K562 (cell line): ENCODE measurements around the gene ATAD3C. TPM values are rescaled to one million over a fixed set of nuclear protein-coding genes. Genes with fewer than 3 reads are reported as not detected.

Experiments used
- ATAC-seq: fragments of 200-7000 bp; cut with Tn5 transposase; 3 replicates; pipeline ENCODE4 v1.9.1; 2020; ENCODE audit warnings: moderate library complexity
- BruUV-seq: library from RNA; stranded (reverse); fragments of 400-500 nt; replicated peaks from 2 replicates; lab custom pipeline; 2021; lab: Mats Ljungman, UMichigan
- CTCF ChIA-PET: fragments of 300-600 bp; formaldehyde crosslinking; extraction: SDS; loops from one replicate; lab custom pipeline; 2021; ENCODE audit warnings: low intra/inter-chr PET ratio; lab: Yijun Ruan, JAX
- POLR2A ChIA-PET: fragments of 300-600, 350-650 bp; sonication (Branson Sonifier 250); formaldehyde crosslinking; extraction: SDS; loops from one replicate; lab custom pipeline; 2021; ENCODE audit warnings: antibody characterized with exemption, inconsistent platforms; lab: Yijun Ruan, JAX
- DNase-seq, 4 experiments: peaks; one replicate each; pipeline versions ENCODE4 v3.0.0 to v3.0.0-alpha.2; 2011 to 2018; ENCODE audit warnings: low spot score in 3 of 4, mixed read lengths in 3 of 4; ENCODE audit errors: extremely low read depth in 1 of 4
- FAIRE-seq: peaks from 2 replicates; lab custom pipeline; 2011; peaks lifted over from hg19 to GRCh38; lab: Jason Lieb, UNC
- H2AFZ ChIP-seq: 2 replicates; pipeline ENCODE4 v1.6.0; 2011; ENCODE audit warnings: low read depth, low read length, control low read depth, inconsistent platforms
- H3K27ac ChIP-seq: fragments of 200-600 bp; 3 replicates; pipeline ENCODE4 v1.8.0; 2011; ENCODE audit warnings: low read depth, mild to moderate bottlenecking, control low read depth, inconsistent platforms, low read length, moderate library complexity, mixed read lengths; ENCODE audit errors: extremely low read depth
- H3K27me3 ChIP-seq, 2 experiments: fragments of 300-600 bp in 1 of 2; 2 replicates in 1 of 2; 3 replicates in 1 of 2; pipeline versions ENCODE4 v1.6.0 to v1.8.0; 2011; ENCODE audit warnings: inconsistent platforms in 2 of 2, low read length in 2 of 2, mild to moderate bottlenecking in 1 of 2, mixed read lengths in 1 of 2, moderate library complexity in 1 of 2; ENCODE audit not compliant: control insufficient read depth in 2 of 2, insufficient read depth in 2 of 2
- H3K36me3 ChIP-seq: fragments of 300-600 bp; 3 replicates; pipeline ENCODE4 v1.8.0; 2011; ENCODE audit warnings: mild to moderate bottlenecking, low read length, inconsistent platforms; ENCODE audit not compliant: control insufficient read depth, insufficient read depth
- H3K4me1 ChIP-seq, 2 experiments: fragments of 200-600 bp in 1 of 2; replicated peaks in 1 of 2; 2 replicates in 1 of 2; 3 replicates in 1 of 2; pipeline versions ENCODE4 v1.5.1 to v1.8.0; 2011; ENCODE audit warnings: inconsistent platforms in 2 of 2, low read length in 2 of 2, mild to moderate bottlenecking in 1 of 2, mixed read lengths in 1 of 2, moderate library complexity in 1 of 2; ENCODE audit not compliant: control insufficient read depth in 2 of 2, insufficient read depth in 2 of 2
- H3K4me2 ChIP-seq: 2 replicates; pipeline ENCODE4 v1.6.1; 2011; ENCODE audit warnings: low read length, control low read depth, inconsistent platforms, mixed read lengths; ENCODE audit not compliant: insufficient read depth
- H3K4me3 ChIP-seq: fragments of 200-600 bp; sonication (generic), shearing (Covaris generic); 2 replicates; pipeline ENCODE4 v1.5.1; 2016; ENCODE audit warnings: control low read depth, inconsistent platforms
- H3K79me2 ChIP-seq: fragments of 200-600 bp; 3 replicates; pipeline ENCODE4 v1.8.0; 2011; ENCODE audit warnings: low read length, inconsistent platforms; ENCODE audit not compliant: control insufficient read depth, insufficient read depth
- H3K9ac ChIP-seq, 2 experiments: 2 replicates each; pipeline versions ENCODE4 v1.6.0 to v1.6.1; 2011; ENCODE audit warnings: low read depth in 2 of 2, low read length in 2 of 2, control low read depth in 1 of 2, inconsistent platforms in 1 of 2, mild to moderate bottlenecking in 1 of 2, mixed read lengths in 1 of 2; ENCODE audit not compliant: insufficient read depth in 1 of 2
- H3K9me1 ChIP-seq: one replicate; pipeline ENCODE4 v1.6.0; 2011; ENCODE audit warnings: inconsistent platforms, mild to moderate bottlenecking, low read length, moderate library complexity; ENCODE audit not compliant: control insufficient read depth, insufficient read depth
- H3K9me3 ChIP-seq: replicated peaks from 2 replicates; pipeline ENCODE4 v1.5.1; 2011; ENCODE audit warnings: low read depth, low read length, inconsistent platforms; ENCODE audit not compliant: control insufficient read depth, insufficient read depth
- H4K20me1 ChIP-seq: replicated peaks from 2 replicates; pipeline ENCODE4 v1.6.1; 2011; ENCODE audit warnings: low read length, inconsistent platforms, mixed read lengths; ENCODE audit not compliant: control insufficient read depth, insufficient read depth
- C11orf30 ChIP-seq: fragments of 450-650 bp; IDR thresholded peaks from 2 replicates; pipeline ENCODE4 v1.6.1; 2016; ENCODE audit warnings: low read depth, mild to moderate bottlenecking
- EP300 ChIP-seq: IDR thresholded peaks from 2 replicates; pipeline ENCODE4 v1.6.1; 2012; ENCODE audit warnings: low read length, improper control_type of control experiment
- KLF6 ChIP-seq: fragments of 250-450 bp; sonication (Bioruptor Pico); IDR thresholded peaks from 2 replicates; pipeline ENCODE4 v1.4.0; 2020; ENCODE audit warnings: mild to moderate bottlenecking, moderate library complexity, borderline replicate concordance
- MAFG ChIP-seq: fragments of 450-650 bp; conservative IDR thresholded peaks from 2 replicates; pipeline ENCODE4 v1.6.1; 2016; ENCODE audit warnings: missing genetic modification characterization, missing compliant biosample characterization
- NFYB ChIP-seq: IDR thresholded peaks from 2 replicates; pipeline ENCODE4 v1.6.1; 2011; ENCODE audit warnings: mild to moderate bottlenecking, moderate library complexity; ENCODE audit not compliant: insufficient read length; ENCODE audit errors: extremely low read depth
- NR1H2 ChIP-seq: sonication (generic); formaldehyde crosslinking; IDR thresholded peaks from 2 replicates; pipeline ENCODE4 v1.4.0; 2020; ENCODE audit warnings: mild to moderate bottlenecking, missing genetic modification reagents
- NR2C2 ChIP-seq, 2 experiments: fragments of 200-800 bp in 1 of 2; sonication (Bioruptor generic) in 1 of 2; sonication (generic) in 1 of 2; formaldehyde crosslinking in 1 of 2; IDR thresholded peaks; 2 replicates each; pipeline versions ENCODE4 v1.6.1 to v1.8.0; 2016 to 2022; ENCODE audit warnings: mild to moderate bottlenecking in 1 of 2, missing compliant biosample characterization in 1 of 2, missing genetic modification characterization in 1 of 2, missing genetic modification reagents in 1 of 2
- NR3C1 ChIP-seq: sonication (generic); formaldehyde crosslinking; IDR thresholded peaks from 2 replicates; pipeline ENCODE4 v1.8.1; 2022; ENCODE audit warnings: missing genetic modification reagents
- POLR2A ChIP-seq: fragments of 450-650 bp; conservative IDR thresholded peaks from 2 replicates; pipeline ENCODE4 v1.6.1; 2016
- RFX5 ChIP-seq: IDR thresholded peaks from 2 replicates; pipeline ENCODE4 v1.6.1; 2011; ENCODE audit warnings: low read depth, mild to moderate bottlenecking, improper control_type of control experiment, low read length
- SUPT5H ChIP-seq: fragments of 450-650 bp; IDR thresholded peaks from 2 replicates; pipeline ENCODE4 v1.6.1; 2016
- ZBTB1 ChIP-seq: sonication (generic); formaldehyde crosslinking; IDR thresholded peaks from 2 replicates; pipeline ENCODE4 v1.8.1; 2023; ENCODE audit warnings: missing genetic modification reagents, low read depth, mild to moderate bottlenecking, borderline replicate concordance
- ZNF197 ChIP-seq: fragments of 200-800 bp; sonication (Bioruptor generic); IDR thresholded peaks from 2 replicates; pipeline ENCODE4 v1.6.1; 2016; ENCODE audit warnings: low read depth, missing genetic modification characterization, missing compliant biosample characterization
- ZNF316 ChIP-seq: fragments of 450-650 bp; IDR thresholded peaks from 2 replicates; pipeline ENCODE4 v1.6.1; 2016
- ZNF75A ChIP-seq: fragments of 450-650 bp; formaldehyde crosslinking; IDR thresholded peaks from 2 replicates; pipeline ENCODE4 v1.4.0; 2020; ENCODE audit warnings: mild to moderate bottlenecking
- ZNF76 ChIP-seq: fragments of 250-450 bp; sonication (Bioruptor Pico); IDR thresholded peaks from 2 replicates; pipeline ENCODE4 v1.4.0; 2020; ENCODE audit warnings: mild to moderate bottlenecking, moderate library complexity, borderline replicate concordance
- WGBS: fragments of 100-300 bp; shearing (Covaris generic); methylation state at CpG from one replicate; pipeline ENCODE4 v1.1.6; 2016; ENCODE audit warnings: low coverage, mixed read lengths; ENCODE audit not compliant: insufficient coverage; ENCODE audit errors: missing lambda C conversion rate; 5-methylcytosine and 5-hydroxymethylcytosine counted together
- in situ Hi-C: fragments of 300-500 bp; cut with MboI; formaldehyde crosslinking; loops from 4 replicates; pipeline ENCODE4 v1.15.0; 2018; ENCODE audit warnings: inconsistent platforms, mixed read lengths
- intact Hi-C: fragments of 100-400 bp; cut with micrococcal nuclease; formaldehyde crosslinking; loops from 2 replicates; pipeline ENCODE4 v1.14.2; 2022
- polyA plus RNA-seq, 8 experiments: library from polyadenylated mRNA; depleted of rRNA in 4 of 8; stranded (reverse) in 5 of 8; unstranded in 3 of 8; fragments of >200 nt; fragmentation: Nextera tagmentation in 2 of 8; fragmentation: Illumina TruSeq in 1 of 8; extraction: Ambion mirVana in 2 of 8; extraction: Trizol in 1 of 8; gene quantifications; 2 replicates each; pipeline versions ENCODE4 v1.2.1 to v1.2.3, GENCODE V29; 2011 to 2014; ENCODE audit warnings: inconsistent platforms in 1 of 8, missing spikeins in 1 of 8
- total RNA-seq, 7 experiments: library from RNA; depleted of rRNA in 6 of 7; stranded (reverse); fragments of >200 nt in 6 of 7; fragmentation: Illumina TruSeq in 2 of 7; extraction: Trizol in 2 of 7; gene quantifications; 2 replicates each; pipeline versions ENCODE4 v1.2.1 to v1.2.3, GENCODE V29; 2011 to 2021; ENCODE audit warnings: low replicate concordance in 1 of 7
- TF ChIP-seq, protein P1 (sequence below): sonication (generic); formaldehyde crosslinking; IDR thresholded peaks from 2 replicates; pipeline ENCODE4 v1.8.1; 2023; ENCODE audit warnings: mild to moderate bottlenecking, missing genetic modification reagents
- TF ChIP-seq, protein P2 (sequence below), 2 experiments: fragments of 450-650 bp; conservative IDR thresholded peaks; 2 replicates each; pipeline ENCODE4 v1.6.1; 2017; ENCODE audit warnings: mild to moderate bottlenecking in 2 of 2, moderate library complexity in 2 of 2
- TF ChIP-seq, protein P3 (sequence below): sonication (generic); formaldehyde crosslinking; IDR thresholded peaks from 2 replicates; pipeline ENCODE4 v1.8.0; 2022; ENCODE audit warnings: mild to moderate bottlenecking, missing genetic modification reagents, borderline replicate concordance

ATAD3C gene
- total and polyA plus RNA-seq, 9 of the 15 experiments (the other 6 are each of a cell fraction or from before 2014, with no cell fraction given): 0.03 to 0.18 TPM; not detected in 7

DNA sequence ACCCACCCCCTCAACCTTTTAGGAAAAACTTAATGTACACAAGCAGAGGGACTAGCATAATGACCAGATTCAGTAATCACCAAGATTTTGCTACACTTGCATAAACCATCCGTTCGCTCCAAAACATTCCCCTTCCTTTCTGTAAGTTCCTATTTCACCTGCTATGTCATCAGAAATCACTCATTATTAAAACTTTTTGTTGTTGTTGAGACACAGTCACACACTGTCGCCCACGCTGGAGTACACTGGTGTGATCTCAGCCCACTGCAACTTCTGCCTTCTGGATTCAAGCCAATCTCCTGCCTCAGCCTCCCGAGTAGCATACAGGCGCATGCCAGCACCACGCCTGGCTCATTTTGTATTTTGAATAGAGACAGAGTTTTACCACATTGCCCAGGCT, 45.8 kb upstream of the ATAD3C start:
- intact Hi-C loops: no loop called here
- H3K4me3 ChIP-seq: no peak overlapping the region
- DNase-seq (no peak), ATAC-seq (no peak), FAIRE-seq (no peak)
- H3K4me1 ChIP-seq: peaks cover 23 to 68% of the 10 kb centered on the region in 2 experiments
- no peaks in the 10 kb centered on the region; the same call in 1 of the 2 replicates for H3K9me3 ChIP-seq
- H3K9ac ChIP-seq: no peak overlapping the region
- no TSS peak for BruUV-seq
- POLR2A ChIA-PET: interaction anchor here (1.4 kb wide), 1 partner anchor 12 kb away, joined by 3 read pairs; no protein-coding TSS in a partner anchor
- peaks cover 69% of the 10 kb centered on the region for H3K36me3 ChIP-seq
- peaks cover 14% of the 10 kb centered on the region for H4K20me1 ChIP-seq
- no peak overlapping the region for H2AFZ ChIP-seq
- H3K79me2 ChIP-seq: peaks cover 84% of the 10 kb centered on the region
- no peak overlapping the region for H3K27ac ChIP-seq
- CTCF ChIA-PET: no interaction called here
- no peak overlapping the region for H3K4me2 ChIP-seq
- no peaks in the 10 kb centered on the region for H3K27me3 ChIP-seq
- in situ Hi-C loops: no loop called here
- peaks cover 8% of the 10 kb centered on the region for H3K9me1 ChIP-seq
- WGBS: 92% methylated on average over 7 of the region's 7 CpGs
- TF ChIP-seq C11orf30 (peak; percentile 45; the same call in 1 of the 2 replicates), ZNF75A (CRISPR knock-in tag) (no peak), ZNF316 (peak; percentile 78), EP300 (no peak), ZBTB1 (CRISPR knock-in tag) (no peak), NR2C2 (CRISPR knock-in tag; IDR thresholded peaks at IDR 0.05) (no peak), NR2C2 (tag; IDR thresholded peaks at IDR 0.05) (no peak), ZNF197 (no peak), ZNF76 (no peak), RFX5 (no peak), NR1H2 (CRISPR knock-in tag) (no peak), KLF6 (CRISPR knock-in tag) (no peak), NR3C1 (CRISPR knock-in tag) (no peak), NFYB (no peak), SUPT5H (0 out of 2 replicates have a peak, but pooled peaks have one; percentile 39), MAFG (tag) (peak; percentile 21; the same call in 1 of the 2 replicates), POLR2A (peak; percentile 48)
- TF ChIP-seq, protein P1, sequence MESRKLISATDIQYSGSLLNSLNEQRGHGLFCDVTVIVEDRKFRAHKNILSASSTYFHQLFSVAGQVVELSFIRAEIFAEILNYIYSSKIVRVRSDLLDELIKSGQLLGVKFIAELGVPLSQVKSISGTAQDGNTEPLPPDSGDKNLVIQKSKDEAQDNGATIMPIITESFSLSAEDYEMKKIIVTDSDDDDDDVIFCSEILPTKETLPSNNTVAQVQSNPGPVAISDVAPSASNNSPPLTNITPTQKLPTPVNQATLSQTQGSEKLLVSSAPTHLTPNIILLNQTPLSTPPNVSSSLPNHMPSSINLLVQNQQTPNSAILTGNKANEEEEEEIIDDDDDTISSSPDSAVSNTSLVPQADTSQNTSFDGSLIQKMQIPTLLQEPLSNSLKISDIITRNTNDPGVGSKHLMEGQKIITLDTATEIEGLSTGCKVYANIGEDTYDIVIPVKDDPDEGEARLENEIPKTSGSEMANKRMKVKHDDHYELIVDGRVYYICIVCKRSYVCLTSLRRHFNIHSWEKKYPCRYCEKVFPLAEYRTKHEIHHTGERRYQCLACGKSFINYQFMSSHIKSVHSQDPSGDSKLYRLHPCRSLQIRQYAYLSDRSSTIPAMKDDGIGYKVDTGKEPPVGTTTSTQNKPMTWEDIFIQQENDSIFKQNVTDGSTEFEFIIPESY (CRISPR knock-in tag): no peak
- TF ChIP-seq, protein P2, sequence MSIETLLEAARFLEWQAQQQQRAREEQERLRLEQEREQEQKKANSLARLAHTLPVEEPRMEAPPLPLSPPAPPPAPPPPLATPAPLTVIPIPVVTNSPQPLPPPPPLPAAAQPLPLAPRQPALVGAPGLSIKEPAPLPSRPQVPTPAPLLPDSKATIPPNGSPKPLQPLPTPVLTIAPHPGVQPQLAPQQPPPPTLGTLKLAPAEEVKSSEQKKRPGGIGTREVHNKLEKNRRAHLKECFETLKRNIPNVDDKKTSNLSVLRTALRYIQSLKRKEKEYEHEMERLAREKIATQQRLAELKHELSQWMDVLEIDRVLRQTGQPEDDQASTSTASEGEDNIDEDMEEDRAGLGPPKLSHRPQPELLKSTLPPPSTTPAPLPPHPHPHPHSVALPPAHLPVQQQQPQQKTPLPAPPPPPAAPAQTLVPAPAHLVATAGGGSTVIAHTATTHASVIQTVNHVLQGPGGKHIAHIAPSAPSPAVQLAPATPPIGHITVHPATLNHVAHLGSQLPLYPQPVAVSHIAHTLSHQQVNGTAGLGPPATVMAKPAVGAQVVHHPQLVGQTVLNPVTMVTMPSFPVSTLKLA (conservative IDR thresholded peaks at IDR 0.05): no peak
- TF ChIP-seq, protein P3, sequence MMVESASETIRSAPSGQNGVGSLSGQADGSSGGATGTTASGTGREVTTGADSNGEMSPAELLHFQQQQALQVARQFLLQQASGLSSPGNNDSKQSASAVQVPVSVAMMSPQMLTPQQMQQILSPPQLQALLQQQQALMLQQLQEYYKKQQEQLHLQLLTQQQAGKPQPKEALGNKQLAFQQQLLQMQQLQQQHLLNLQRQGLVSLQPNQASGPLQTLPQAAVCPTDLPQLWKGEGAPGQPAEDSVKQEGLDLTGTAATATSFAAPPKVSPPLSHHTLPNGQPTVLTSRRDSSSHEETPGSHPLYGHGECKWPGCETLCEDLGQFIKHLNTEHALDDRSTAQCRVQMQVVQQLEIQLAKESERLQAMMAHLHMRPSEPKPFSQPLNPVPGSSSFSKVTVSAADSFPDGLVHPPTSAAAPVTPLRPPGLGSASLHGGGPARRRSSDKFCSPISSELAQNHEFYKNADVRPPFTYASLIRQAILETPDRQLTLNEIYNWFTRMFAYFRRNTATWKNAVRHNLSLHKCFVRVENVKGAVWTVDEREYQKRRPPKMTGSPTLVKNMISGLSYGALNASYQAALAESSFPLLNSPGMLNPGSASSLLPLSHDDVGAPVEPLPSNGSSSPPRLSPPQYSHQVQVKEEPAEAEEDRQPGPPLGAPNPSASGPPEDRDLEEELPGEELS (CRISPR knock-in tag): no peak
